CD8-positive, alpha-beta memory T cell (primary cell): ENCODE results near the gene PPFIA1. TPM values are rescaled to one million over a fixed set of nuclear protein-coding genes. Genes with fewer than 3 reads are reported as not detected.

Source experiments
- CTCF ChIA-PET: fragments of 350-600 bp; sonication (Branson Sonifier 250); formaldehyde crosslinking; loops from one replicate; lab custom pipeline; 2021; ENCODE audit warnings: antibody characterized with exemption; lab: Charles Lee
- POLR2A ChIA-PET: fragments of 350-600 bp; sonication (Branson Sonifier 250); formaldehyde crosslinking; loops from one replicate; lab custom pipeline; 2021; ENCODE audit warnings: antibody characterized with exemption; lab: Charles Lee
- DNase-seq, 5 donors: peaks; one replicate each; pipeline versions ENCODE4 v3.0.0 to v3.0.0-alpha.2; 2020 to 2022; ENCODE audit warnings: mixed read lengths in 1 of 5
- H3K27ac ChIP-seq: one replicate; pipeline ENCODE4 v1.7.0; 2013; ENCODE audit warnings: low read depth, mild to moderate bottlenecking, low read length, moderate library complexity
- H3K27me3 ChIP-seq: 2 replicates; pipeline ENCODE4 v1.7.0; 2013; ENCODE audit warnings: low read length, mild to moderate bottlenecking; ENCODE audit not compliant: insufficient read depth, poor library complexity, severe bottlenecking
- H3K36me3 ChIP-seq: 2 replicates; pipeline ENCODE4 v1.7.0; 2013; ENCODE audit warnings: mild to moderate bottlenecking, low read length, moderate library complexity; ENCODE audit not compliant: insufficient read depth
- H3K4me1 ChIP-seq: 2 replicates; pipeline ENCODE4 v1.7.0; 2013; ENCODE audit warnings: mild to moderate bottlenecking, low read length, moderate library complexity; ENCODE audit not compliant: insufficient read depth
- H3K4me3 ChIP-seq: 2 replicates; pipeline ENCODE4 v1.7.0; 2013; ENCODE audit warnings: mild to moderate bottlenecking, low read length
- H3K9me3 ChIP-seq: 2 replicates; pipeline ENCODE4 v1.7.0; 2013; ENCODE audit warnings: mild to moderate bottlenecking, low read length
- H3K27ac Mint-ChIP-seq, 8 donors: one replicate each; pipeline ENCODE4 v1.8.0; 2020 to 2021; ENCODE audit warnings: mixed read lengths in 8 of 8, mild to moderate bottlenecking in 6 of 8, inconsistent platforms in 3 of 8, moderate library complexity in 3 of 8
- H3K27me3 Mint-ChIP-seq, 2 donors: one replicate each; pipeline ENCODE4 v1.8.0; 2020 to 2021; ENCODE audit warnings: mixed read lengths in 2 of 2, mild to moderate bottlenecking in 1 of 2, moderate library complexity in 1 of 2
- H3K36me3 Mint-ChIP-seq, 3 donors: one replicate each; pipeline ENCODE4 v1.8.0; 2020 to 2021; ENCODE audit warnings: mixed read lengths in 3 of 3, inconsistent platforms in 1 of 3, mild to moderate bottlenecking in 1 of 3
- H3K4me1 Mint-ChIP-seq, 3 donors: one replicate each; pipeline ENCODE4 v1.8.0; 2020 to 2021; ENCODE audit warnings: mixed read lengths in 3 of 3, inconsistent platforms in 1 of 3, mild to moderate bottlenecking in 1 of 3
- H3K4me3 Mint-ChIP-seq, 7 donors: one replicate each; pipeline ENCODE4 v1.8.0; 2020 to 2021; ENCODE audit warnings: mixed read lengths in 7 of 7, mild to moderate bottlenecking in 6 of 7, moderate library complexity in 4 of 7, inconsistent platforms in 2 of 7
- H3K9me3 Mint-ChIP-seq, 5 donors: one replicate each; pipeline ENCODE4 v1.8.0; 2020 to 2022; ENCODE audit warnings: mixed read lengths in 5 of 5, mild to moderate bottlenecking in 3 of 5, moderate library complexity in 2 of 5, inconsistent platforms in 1 of 5
- polyA plus RNA-seq: library from polyadenylated mRNA; unstranded; fragments of 300-500 nt; fragmentation: Illumina TruSeq; gene quantifications from one replicate; pipeline ENCODE4 v1.2.3, GENCODE V29; 2021
- total RNA-seq, 2 experiments: library from RNA; stranded (reverse); gene quantifications; one replicate each; pipeline ENCODE4 v1.2.3, GENCODE V29; 2021

The PPFIA1 gene
- total and polyA plus RNA-seq, 3 experiments from 2014 or later: 18.8 to 44.4 (median 39.9) TPM

DNA sequence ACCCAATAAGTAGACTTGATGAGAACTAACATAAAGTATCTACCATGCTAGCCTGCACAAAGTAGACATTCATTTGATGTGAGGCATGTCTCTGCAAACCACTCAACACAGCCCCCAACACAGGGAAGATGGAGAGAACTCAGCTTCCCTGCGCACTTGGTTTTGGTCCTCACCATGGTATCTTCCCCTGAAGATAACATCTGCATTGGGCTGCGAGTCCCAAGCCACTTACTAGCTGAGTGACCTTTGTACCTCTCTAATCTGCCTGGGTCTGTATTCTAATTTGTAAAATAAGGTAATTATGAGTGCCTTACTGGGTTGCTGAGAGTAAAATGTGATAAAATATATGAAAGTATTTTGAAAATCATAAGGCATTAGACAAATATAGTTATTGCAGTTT lies 30.7 kb downstream of the PPFIA1 start:
- H3K9me3 ChIP-seq: no peaks in the 10 kb centered on the region
- H3K36me3 ChIP-seq: no peaks in the 10 kb centered on the region
- Mint-ChIP-seq H3K36me3 (peaks cover 0 to 76% (median 7%) of the 10 kb centered on the region in 3 donors), H3K27ac (no peak overlapping the region), H3K4me1 (peaks cover 13 to 27% (median 24%) of the 10 kb centered on the region in 3 donors), H3K27me3 (no peaks in the 10 kb centered on the region), H3K4me3 (no peak overlapping the region), H3K9me3 (no peaks in the 10 kb centered on the region)
- H3K27ac ChIP-seq: no peak overlapping the region
- ChIA-PET CTCF (no interaction called here), POLR2A (no interaction called here)
- H3K27me3 ChIP-seq: no peaks in the 10 kb centered on the region
- H3K4me1 ChIP-seq: no peaks in the 10 kb centered on the region
- no peak for DNase-seq
- no peak overlapping the region for H3K4me3 ChIP-seq

DNA sequence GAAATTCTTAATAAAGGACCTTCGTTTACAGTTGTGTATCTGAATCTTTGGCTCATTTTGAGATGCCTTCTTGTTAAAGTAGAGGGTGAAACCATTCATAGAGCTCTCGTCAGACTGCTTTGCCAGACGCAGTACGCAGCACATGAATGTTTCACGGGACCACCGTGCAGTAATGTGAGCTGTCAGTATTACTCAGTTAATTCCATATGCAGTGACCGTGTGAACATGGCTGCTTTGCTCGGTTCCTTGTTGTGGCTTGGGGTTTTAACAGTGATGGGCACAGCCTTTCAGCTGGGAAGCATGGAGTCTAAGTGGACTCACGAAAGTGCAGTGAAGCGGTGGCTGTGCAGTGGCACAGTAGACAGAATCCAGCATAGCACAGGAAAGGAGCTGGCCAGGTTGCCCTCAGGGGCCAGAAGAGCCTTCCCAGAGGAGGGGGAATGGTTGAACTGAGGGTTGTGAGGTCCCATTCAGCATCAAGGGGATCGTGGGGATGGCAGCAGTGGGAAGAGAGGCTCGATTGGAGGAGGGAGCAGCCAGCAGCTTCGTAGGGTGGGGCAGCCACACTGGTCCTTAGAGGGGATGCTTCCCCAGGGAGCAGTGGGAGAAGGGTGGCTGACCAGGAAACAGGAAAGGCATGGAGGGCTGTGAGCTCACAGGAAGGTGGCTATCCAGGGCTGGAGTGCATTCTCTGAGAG lies 31.4 kb downstream of the PPFIA1 start:
- no peaks in the 10 kb centered on the region for H3K9me3 ChIP-seq
- Mint-ChIP-seq H3K27ac (peak overlapping the region in 1 of 8 donors; percentile 54), H3K4me1 (peaks cover 11 to 32% (median 24%) of the 10 kb centered on the region in 3 donors), H3K4me3 (no peak overlapping the region), H3K36me3 (peaks cover 0 to 80% (median 10%) of the 10 kb centered on the region in 3 donors), H3K27me3 (no peaks in the 10 kb centered on the region), H3K9me3 (no peaks in the 10 kb centered on the region)
- H3K4me3 ChIP-seq: no peak overlapping the region
- no peaks in the 10 kb centered on the region for H3K27me3 ChIP-seq
- no peak for DNase-seq
- no peak overlapping the region for H3K27ac ChIP-seq
- no peaks in the 10 kb centered on the region for H3K4me1 ChIP-seq
- POLR2A ChIA-PET: no interaction called here
- CTCF ChIA-PET: no interaction called here
- no peaks in the 10 kb centered on the region for H3K36me3 ChIP-seq

DNA sequence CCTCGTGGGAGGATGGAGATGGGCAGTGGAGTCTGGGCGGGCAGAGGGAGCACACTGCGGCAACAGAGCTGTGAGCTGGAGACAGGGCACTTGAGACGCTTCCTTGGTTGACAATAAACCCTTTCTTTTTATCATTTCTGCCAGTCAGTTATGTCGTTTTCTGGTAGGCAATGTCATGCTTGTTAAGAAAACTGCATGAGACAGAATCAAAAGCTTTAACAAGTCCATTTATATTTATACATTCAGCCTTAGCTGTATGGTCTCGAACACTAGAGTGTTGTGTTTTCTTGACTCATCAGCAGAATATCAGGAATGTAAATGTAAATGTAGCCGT lies 31.9 kb downstream of the PPFIA1 start:
- peaks cover 9 to 37% (median 24%) of the 10 kb centered on the region in 3 donors for H3K4me1 Mint-ChIP-seq
- no peak overlapping the region for H3K27ac Mint-ChIP-seq
- no peaks in the 10 kb centered on the region for H3K9me3 Mint-ChIP-seq
- no peaks in the 10 kb centered on the region for H3K27me3 Mint-ChIP-seq
- Histone ChIP-seq H3K4me1 (no peaks in the 10 kb centered on the region), H3K36me3 (no peaks in the 10 kb centered on the region), H3K27me3 (no peaks in the 10 kb centered on the region), H3K27ac (no peak overlapping the region), H3K4me3 (no peak overlapping the region), H3K9me3 (no peaks in the 10 kb centered on the region)
- ChIA-PET CTCF (no interaction called here), POLR2A (no interaction called here)
- peaks cover 0 to 79% (median 11%) of the 10 kb centered on the region in 3 donors for H3K36me3 Mint-ChIP-seq
- H3K4me3 Mint-ChIP-seq: no peak overlapping the region
- no peak for DNase-seq

DNA sequence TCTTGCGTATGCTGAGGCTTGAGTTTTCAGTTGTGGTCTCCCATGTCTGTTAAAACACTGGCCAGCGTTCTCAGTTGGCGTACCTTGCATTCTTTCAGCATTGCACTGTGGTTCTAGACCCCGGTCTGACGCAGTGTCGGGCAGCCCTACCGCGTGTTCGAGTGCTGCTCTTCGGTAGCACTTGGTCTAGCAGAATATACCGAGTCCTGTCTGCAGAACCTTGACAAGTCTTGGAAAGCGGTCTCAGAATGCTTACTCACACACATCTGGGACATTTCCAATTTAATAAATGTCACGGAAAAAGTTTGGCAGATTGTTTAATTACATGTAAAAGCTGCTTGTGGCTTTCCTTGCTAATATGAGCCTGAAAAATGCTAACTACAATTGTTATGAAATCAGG lies 32.6 kb downstream of the PPFIA1 start:
- Histone ChIP-seq H3K27me3 (no peaks in the 10 kb centered on the region), H3K36me3 (no peaks in the 10 kb centered on the region), H3K27ac (no peak overlapping the region), H3K4me1 (no peaks in the 10 kb centered on the region), H3K9me3 (no peaks in the 10 kb centered on the region), H3K4me3 (no peak overlapping the region)
- peaks cover 6 to 33% (median 21%) of the 10 kb centered on the region in 3 donors for H3K4me1 Mint-ChIP-seq
- CTCF ChIA-PET: no interaction called here
- POLR2A ChIA-PET: no interaction called here
- H3K4me3 Mint-ChIP-seq: no peak overlapping the region
- H3K27me3 Mint-ChIP-seq: no peaks in the 10 kb centered on the region
- H3K36me3 Mint-ChIP-seq: peaks cover 0 to 77% (median 8%) of the 10 kb centered on the region in 3 donors
- no peak for DNase-seq
- no peak overlapping the region for H3K27ac Mint-ChIP-seq
- no peaks in the 10 kb centered on the region for H3K9me3 Mint-ChIP-seq

DNA sequence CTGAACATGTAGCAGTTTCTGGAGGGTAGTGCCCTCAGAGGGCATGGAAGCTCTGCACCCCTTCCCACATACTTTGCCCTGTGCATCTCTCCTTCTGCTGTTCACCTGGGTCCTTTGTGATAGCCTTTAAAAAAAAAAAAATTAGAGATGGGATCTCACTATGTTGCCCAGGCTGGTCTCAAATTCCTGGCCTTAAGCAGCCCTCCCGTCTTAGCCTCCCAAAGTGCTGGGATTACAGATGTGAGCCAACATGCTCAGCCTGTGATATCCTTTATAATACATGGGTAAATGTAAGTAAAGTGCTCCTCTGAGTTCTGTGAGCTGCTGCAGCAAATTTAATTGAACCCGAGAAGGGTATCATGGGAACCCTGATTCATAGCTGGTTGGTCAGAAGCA lies 33.7 kb downstream of the PPFIA1 start:
- peaks cover 5 to 26% (median 16%) of the 10 kb centered on the region in 3 donors for H3K4me1 Mint-ChIP-seq
- H3K36me3 ChIP-seq: no peaks in the 10 kb centered on the region
- no peak overlapping the region for H3K4me3 Mint-ChIP-seq
- no peak overlapping the region for H3K27ac ChIP-seq
- POLR2A ChIA-PET: no interaction called here
- CTCF ChIA-PET: no interaction called here
- no peaks in the 10 kb centered on the region for H3K4me1 ChIP-seq
- no peaks in the 10 kb centered on the region for H3K27me3 ChIP-seq
- DNase-seq: no peak
- no peaks in the 10 kb centered on the region for H3K9me3 ChIP-seq
- no peaks in the 10 kb centered on the region for H3K27me3 Mint-ChIP-seq
- H3K36me3 Mint-ChIP-seq: peaks cover 0 to 68% (median 8%) of the 10 kb centered on the region in 3 donors
- no peaks in the 10 kb centered on the region for H3K9me3 Mint-ChIP-seq
- peak overlapping the region in 2 of 8 donors; percentile 19 to 23 for H3K27ac Mint-ChIP-seq
- no peak overlapping the region for H3K4me3 ChIP-seq

DNA sequence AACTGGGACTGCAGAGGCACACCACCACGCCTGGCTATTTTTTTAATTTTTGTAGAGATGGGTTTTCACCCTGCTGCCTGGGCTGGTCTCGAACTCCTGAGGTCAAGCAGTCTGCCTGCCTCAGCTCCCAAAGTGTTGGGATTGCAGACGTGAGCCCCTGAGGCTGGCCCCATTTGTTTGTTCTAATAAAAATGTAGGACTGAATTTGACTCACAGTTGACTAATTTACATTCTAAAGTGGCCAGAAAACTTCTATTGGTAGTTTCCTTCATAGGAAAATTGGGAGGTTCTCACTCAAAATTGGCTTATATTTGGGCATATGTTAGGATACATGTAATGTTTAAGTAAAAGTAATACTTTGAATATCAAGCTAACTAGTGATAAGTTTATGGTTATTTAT lies 35.0 kb downstream of the PPFIA1 start:
- POLR2A ChIA-PET: no interaction called here
- Histone ChIP-seq H3K36me3 (no peaks in the 10 kb centered on the region), H3K9me3 (no peaks in the 10 kb centered on the region), H3K27ac (no peak overlapping the region), H3K4me1 (no peaks in the 10 kb centered on the region), H3K27me3 (no peaks in the 10 kb centered on the region), H3K4me3 (no peak overlapping the region)
- DNase-seq: no peak
- CTCF ChIA-PET: no interaction called here
- Mint-ChIP-seq H3K27me3 (no peaks in the 10 kb centered on the region), H3K4me3 (no peak overlapping the region), H3K27ac (no peak overlapping the region), H3K36me3 (peaks cover 0 to 71% (median 8%) of the 10 kb centered on the region in 3 donors), H3K9me3 (no peaks in the 10 kb centered on the region), H3K4me1 (peaks cover 5 to 21% (median 16%) of the 10 kb centered on the region in 3 donors)

DNA sequence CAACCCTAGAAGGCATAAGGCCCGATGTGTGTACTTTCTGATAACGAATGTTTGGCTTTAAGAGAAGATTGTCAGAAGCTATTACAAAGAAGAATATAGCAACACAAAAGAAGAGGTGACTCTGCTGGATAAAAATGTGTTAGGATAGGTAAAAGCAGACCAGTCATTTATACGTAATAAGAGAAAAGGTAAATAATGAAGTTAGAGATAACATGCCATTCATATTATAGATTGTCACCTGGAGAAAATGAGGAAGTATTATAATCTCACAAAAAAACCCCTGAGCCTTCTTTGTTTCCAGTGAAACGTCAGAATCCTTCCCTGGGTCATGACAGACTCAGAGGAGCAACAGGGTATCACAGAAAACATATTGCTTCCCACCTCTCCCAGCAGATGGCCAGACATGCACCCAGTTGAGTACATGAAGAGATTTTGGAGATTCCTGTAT lies 36.1 kb downstream of the PPFIA1 start:
- peaks cover 9 to 17% (median 14%) of the 10 kb centered on the region in 3 donors for H3K4me1 Mint-ChIP-seq
- H3K9me3 Mint-ChIP-seq: no peaks in the 10 kb centered on the region
- Histone ChIP-seq H3K36me3 (no peaks in the 10 kb centered on the region), H3K4me3 (no peak overlapping the region), H3K4me1 (no peaks in the 10 kb centered on the region), H3K27ac (no peak overlapping the region), H3K9me3 (no peaks in the 10 kb centered on the region), H3K27me3 (no peaks in the 10 kb centered on the region)
- H3K27ac Mint-ChIP-seq: peak overlapping the region in 1 of 8 donors; percentile 26
- no peak for DNase-seq
- CTCF ChIA-PET: no interaction called here
- peaks cover 0 to 71% (median 5%) of the 10 kb centered on the region in 3 donors for H3K36me3 Mint-ChIP-seq
- no peaks in the 10 kb centered on the region for H3K27me3 Mint-ChIP-seq
- no peak overlapping the region for H3K4me3 Mint-ChIP-seq
- POLR2A ChIA-PET: no interaction called here

DNA sequence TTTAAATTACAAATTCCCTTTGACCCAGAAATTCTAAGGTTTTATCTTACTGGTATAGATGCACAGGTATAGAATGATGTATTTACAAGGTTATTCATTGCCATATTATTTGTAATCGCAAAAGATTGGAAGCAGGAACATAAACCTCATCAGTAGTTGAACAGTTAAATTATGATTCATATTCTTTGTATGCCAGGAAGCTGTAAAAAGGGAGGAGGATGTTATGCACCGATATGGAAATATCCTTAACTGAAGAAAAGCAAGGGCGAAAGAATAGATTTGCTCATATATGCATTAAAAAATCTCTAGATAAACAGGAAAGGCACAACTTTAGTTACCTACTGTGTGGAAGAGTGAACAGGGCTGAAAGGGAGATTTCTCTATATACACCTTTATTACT lies 36.7 kb downstream of the PPFIA1 start:
- Histone ChIP-seq H3K4me1 (no peaks in the 10 kb centered on the region), H3K36me3 (no peaks in the 10 kb centered on the region), H3K27ac (no peak overlapping the region), H3K27me3 (no peaks in the 10 kb centered on the region), H3K4me3 (no peak overlapping the region), H3K9me3 (no peaks in the 10 kb centered on the region)
- H3K9me3 Mint-ChIP-seq: no peaks in the 10 kb centered on the region
- ChIA-PET POLR2A (no interaction called here), CTCF (no interaction called here)
- H3K4me3 Mint-ChIP-seq: no peak overlapping the region
- DNase-seq: no peak
- no peaks in the 10 kb centered on the region for H3K27me3 Mint-ChIP-seq
- H3K27ac Mint-ChIP-seq: peak overlapping the region in 3 of 8 donors; percentile 13 to 34 (median 19)
- H3K36me3 Mint-ChIP-seq: peaks cover 0 to 69% (median 5%) of the 10 kb centered on the region in 3 donors
- peaks cover 9 to 14% (median 10%) of the 10 kb centered on the region in 3 donors for H3K4me1 Mint-ChIP-seq
